GM12878 (cell line): Measurements from ENCODE around the gene IRGC. TPM values are rescaled to one million over a fixed set of nuclear protein-coding genes. Genes with fewer than 3 reads are reported as not detected.

Experiments used
- ATAC-seq: fragments of 200-7000 bp; cut with Tn5 transposase; 3 replicates; pipeline ENCODE4 v1.9.1; 2020; ENCODE audit warnings: mild to moderate bottlenecking, moderate library complexity
- BruUV-seq: library from RNA; stranded (reverse); fragments of 400-500 nt; replicated peaks from 2 replicates; lab custom pipeline; 2021; lab: Mats Ljungman, UMichigan
- CTCF ChIA-PET: fragments of 300-600 bp; sonication (Branson Sonifier 250); formaldehyde crosslinking; extraction: SDS; loops from one replicate; lab custom pipeline; 2021; ENCODE audit warnings: inconsistent platforms; lab: Yijun Ruan, JAX
- POLR2A ChIA-PET: fragments of 350-600 bp; formaldehyde crosslinking; extraction: SDS; loops from one replicate; lab custom pipeline; 2021; ENCODE audit warnings: inconsistent platforms; lab: Charles Lee
- RAD21 ChIA-PET: fragments of 300-600 bp; sonication (Branson Sonifier 250); formaldehyde crosslinking; loops from one replicate; lab custom pipeline; 2023; ENCODE audit warnings: antibody characterized with exemption; ENCODE audit not compliant: unreplicated experiment; lab: Charles Lee
- SMC1A ChIA-PET: fragments of 300-600 bp; sonication (Branson Sonifier 250); formaldehyde crosslinking; loops from one replicate; lab custom pipeline; 2023; ENCODE audit not compliant: unreplicated experiment, uncharacterized antibody; lab: Charles Lee
- DNase-seq: peaks from one replicate; pipeline ENCODE4 v3.0.0-alpha.2; 2011; ENCODE audit warnings: low read depth, low spot score
- FAIRE-seq: peaks from 3 replicates; lab custom pipeline; 2011; peaks lifted over from hg19 to GRCh38; lab: Jason Lieb, UNC
- H2AFZ ChIP-seq: 2 replicates; pipeline ENCODE4 v1.6.0; 2011; ENCODE audit warnings: low read depth, low read length, control low read depth; ENCODE audit not compliant: control insufficient read depth
- H3K27ac ChIP-seq: 2 replicates; pipeline ENCODE4 v1.5.1; 2011; ENCODE audit warnings: control low read depth; ENCODE audit not compliant: control insufficient read depth, insufficient read depth
- H3K27me3 ChIP-seq, 2 experiments: replicated peaks in 1 of 2; 2 replicates each; pipeline versions ENCODE4 v1.6.0 to v1.6.1; 2011; ENCODE audit warnings: low read length in 1 of 2; ENCODE audit not compliant: control insufficient read depth in 2 of 2, insufficient read depth in 2 of 2
- H3K36me3 ChIP-seq, 2 experiments: 2 replicates each; pipeline ENCODE4 v1.5.1; 2011; ENCODE audit warnings: low read length in 1 of 2; ENCODE audit not compliant: control insufficient read depth in 2 of 2, insufficient read depth in 2 of 2
- H3K4me1 ChIP-seq: 2 replicates; pipeline ENCODE4 v1.6.1; 2011; ENCODE audit warnings: mild to moderate bottlenecking, low read length, moderate library complexity, mixed read lengths; ENCODE audit not compliant: control insufficient read depth, insufficient read depth
- H3K4me2 ChIP-seq: 2 replicates; pipeline ENCODE4 v1.6.0; 2011; ENCODE audit warnings: control low read depth; ENCODE audit not compliant: control insufficient read depth, insufficient read depth
- H3K4me3 ChIP-seq: fragments of 200-600 bp; sonication (generic); 2 replicates; pipeline ENCODE4 v1.5.1; 2016
- H3K79me2 ChIP-seq: 2 replicates; pipeline ENCODE4 v1.6.0; 2011; ENCODE audit warnings: low read length; ENCODE audit not compliant: control insufficient read depth, insufficient read depth
- H3K9ac ChIP-seq: 2 replicates; pipeline ENCODE4 v1.8.0; 2011; ENCODE audit warnings: low read length, control low read depth, mixed read lengths; ENCODE audit not compliant: control insufficient read depth, insufficient read depth
- H3K9me3 ChIP-seq: replicated peaks from 3 replicates; pipeline ENCODE4 v1.5.1; 2011; ENCODE audit warnings: mild to moderate bottlenecking, low read length; ENCODE audit not compliant: control insufficient read depth, insufficient read depth
- H4K20me1 ChIP-seq: 2 replicates; pipeline ENCODE4 v1.6.0; 2011; ENCODE audit not compliant: control insufficient read depth, insufficient read depth
- ATF7 ChIP-seq: fragments of 450-650 bp; IDR thresholded peaks from 2 replicates; pipeline ENCODE4 v1.6.1; 2016; ENCODE audit warnings: low read depth, mild to moderate bottlenecking
- BACH1 ChIP-seq: fragments of 450-650 bp; IDR thresholded peaks from 2 replicates; pipeline ENCODE4 v1.6.1; 2017; ENCODE audit warnings: mild to moderate bottlenecking, borderline replicate concordance
- CHD4 ChIP-seq: fragments of 200-600 bp; sonication (generic); IDR thresholded peaks from 2 replicates; pipeline ENCODE4 v1.6.1; 2016; ENCODE audit warnings: mild to moderate bottlenecking
- EED ChIP-seq: sonication (generic); IDR thresholded peaks from 2 replicates; pipeline ENCODE4 v1.6.1; 2016; ENCODE audit warnings: antibody characterized with exemption, low read depth
- EP300 ChIP-seq, 2 experiments: fragments of 150-350 bp in 1 of 2; IDR thresholded peaks; 2 replicates each; pipeline ENCODE4 v1.6.1; 2011 to 2012; ENCODE audit warnings: low read depth in 2 of 2, low read length in 2 of 2, borderline replicate concordance in 1 of 2, improper control_type of control experiment in 1 of 2, inconsistent platforms in 1 of 2; ENCODE audit not compliant: control insufficient read depth in 1 of 2
- IKZF2 ChIP-seq, 2 experiments: fragments of 450-650 bp; IDR thresholded peaks; 2 replicates each; pipeline ENCODE4 v1.6.1; 2017; ENCODE audit warnings: mild to moderate bottlenecking in 2 of 2, moderate library complexity in 2 of 2
- JUNB ChIP-seq: IDR thresholded peaks from 2 replicates; pipeline ENCODE4 v1.6.1; 2016; ENCODE audit warnings: antibody characterized with exemption, mild to moderate bottlenecking
- KAT2A ChIP-seq: conservative IDR thresholded peaks from 2 replicates; pipeline ENCODE4 v1.6.1; 2011; ENCODE audit warnings: low read depth, low read length; ENCODE audit not compliant: control insufficient read depth
- MEF2A ChIP-seq: IDR thresholded peaks from 2 replicates; pipeline ENCODE4 v1.6.1; 2011; ENCODE audit warnings: low read depth, mild to moderate bottlenecking, low read length, moderate library complexity; ENCODE audit not compliant: insufficient read depth
- MTA2 ChIP-seq: fragments of 450-650 bp; IDR thresholded peaks from 2 replicates; pipeline ENCODE4 v1.6.1; 2016; ENCODE audit warnings: low read depth, mild to moderate bottlenecking, moderate library complexity
- MYB ChIP-seq: fragments of 150-350 bp; IDR thresholded peaks from 2 replicates; pipeline ENCODE4 v1.6.1; 2014; ENCODE audit warnings: mild to moderate bottlenecking, low read depth, low read length, borderline replicate concordance
- NFIC ChIP-seq: IDR thresholded peaks from 2 replicates; pipeline ENCODE4 v1.6.1; 2012; ENCODE audit warnings: low read depth, mild to moderate bottlenecking, inconsistent platforms, low read length, moderate library complexity
- POU2F2 ChIP-seq: IDR thresholded peaks from 3 replicates; pipeline ENCODE4 v1.6.1; 2011; ENCODE audit warnings: low read depth, mild to moderate bottlenecking, low read length, borderline replicate concordance
- RUNX3 ChIP-seq: IDR thresholded peaks from 2 replicates; pipeline ENCODE4 v1.6.1; 2012; ENCODE audit warnings: low read length, inconsistent platforms
- SMARCA5 ChIP-seq: fragments of 450-650 bp; IDR thresholded peaks from 2 replicates; pipeline ENCODE4 v1.6.1; 2017; ENCODE audit warnings: mild to moderate bottlenecking
- SP1 ChIP-seq: IDR thresholded peaks from one replicate; pipeline ENCODE4 v1.6.1; 2011; ENCODE audit warnings: low read depth, low read length
- SPI1 ChIP-seq: IDR thresholded peaks from 2 replicates; pipeline ENCODE4 v1.6.1; 2011; ENCODE audit warnings: low read depth, mild to moderate bottlenecking, low read length, moderate library complexity, borderline replicate concordance; ENCODE audit not compliant: insufficient read depth
- SRF ChIP-seq, 2 experiments: IDR thresholded peaks; 2 replicates each; pipeline ENCODE4 v1.6.1; 2011; ENCODE audit warnings: low read depth in 2 of 2, low read length in 2 of 2, mild to moderate bottlenecking in 1 of 2, moderate library complexity in 1 of 2
- STAT1 ChIP-seq: fragments of 450-650 bp; conservative IDR thresholded peaks from 2 replicates; pipeline ENCODE4 v1.6.1; 2014; ENCODE audit warnings: antibody characterized with exemption, mild to moderate bottlenecking
- STAT3 ChIP-seq: IDR thresholded peaks from 2 replicates; pipeline ENCODE4 v1.6.1; 2011; ENCODE audit warnings: low read depth, low read length, improper control_type of control experiment
- TARDBP ChIP-seq: IDR thresholded peaks from 2 replicates; pipeline ENCODE4 v1.6.1; 2016; ENCODE audit warnings: borderline replicate concordance
- TCF12 ChIP-seq: IDR thresholded peaks from 2 replicates; pipeline ENCODE4 v1.6.1; 2011; ENCODE audit warnings: low read depth, mild to moderate bottlenecking, low read length
- ZBED1 ChIP-seq: IDR thresholded peaks from 2 replicates; pipeline ENCODE4 v1.6.1; 2016; ENCODE audit warnings: borderline replicate concordance
- ZNF384 ChIP-seq: IDR thresholded peaks from 2 replicates; pipeline ENCODE4 v1.6.1; 2012; ENCODE audit warnings: low read depth, mild to moderate bottlenecking, low read length, improper control_type of control experiment, borderline replicate concordance
- WGBS: methylation state at CpG from one replicate; pipeline ENCODE4 v1.1.6; 2016; ENCODE audit warnings: low lambda C conversion rate; ENCODE audit not compliant: insufficient replicate concordance, insufficient coverage; ENCODE audit errors: missing lambda C conversion rate; 5-methylcytosine and 5-hydroxymethylcytosine counted together
- in situ Hi-C: fragments of 300-500 bp; cut with MboI; formaldehyde crosslinking; loops from 9 replicates; pipeline ENCODE4 v1.14.3; 2018; ENCODE audit warnings: mixed read lengths
- intact Hi-C: fragments of 100-400 bp; cut with micrococcal nuclease; formaldehyde crosslinking; loops from one replicate; pipeline ENCODE4 v1.14.2; 2022; ENCODE audit not compliant: unreplicated experiment
- polyA plus RNA-seq, 11 experiments: library from polyadenylated mRNA; depleted of rRNA in 4 of 11; unstranded in 6 of 11; stranded (reverse) in 5 of 11; fragments of >200 nt; fragmentation: Nextera tagmentation in 4 of 11; fragmentation: Illumina TruSeq in 1 of 11; extraction: Ambion mirVana in 4 of 11; extraction: Trizol in 1 of 11; gene quantifications; 1 replicate in 1 of 11; 2 replicates in 10 of 11; pipeline versions ENCODE4 v1.2.1 to v1.2.3, GENCODE V29; 2011 to 2016; ENCODE audit warnings: inconsistent platforms in 2 of 11, missing spikeins in 2 of 11, low read depth in 1 of 11
- total RNA-seq, 4 experiments: library from RNA; depleted of rRNA in 3 of 4; stranded (reverse); fragments of >200 nt in 3 of 4; fragmentation: Illumina TruSeq in 1 of 4; extraction: Trizol in 1 of 4; gene quantifications; 2 replicates each; pipeline versions ENCODE4 v1.2.1 to v1.2.3, GENCODE V29; 2013 to 2021
- TF ChIP-seq, protein P1 (sequence below): IDR thresholded peaks from 2 replicates; pipeline ENCODE4 v1.6.1; 2011; ENCODE audit warnings: borderline replicate concordance, low read depth, mild to moderate bottlenecking, moderate library complexity, low read length; ENCODE audit not compliant: insufficient read depth, poor library complexity, severe bottlenecking

Gene IRGC
- total and polyA plus RNA-seq, 10 of the 15 experiments (the other 5 are each of a cell fraction or from before 2014, with no cell fraction given), result 0.04 TPM; not detected in 9

DNA sequence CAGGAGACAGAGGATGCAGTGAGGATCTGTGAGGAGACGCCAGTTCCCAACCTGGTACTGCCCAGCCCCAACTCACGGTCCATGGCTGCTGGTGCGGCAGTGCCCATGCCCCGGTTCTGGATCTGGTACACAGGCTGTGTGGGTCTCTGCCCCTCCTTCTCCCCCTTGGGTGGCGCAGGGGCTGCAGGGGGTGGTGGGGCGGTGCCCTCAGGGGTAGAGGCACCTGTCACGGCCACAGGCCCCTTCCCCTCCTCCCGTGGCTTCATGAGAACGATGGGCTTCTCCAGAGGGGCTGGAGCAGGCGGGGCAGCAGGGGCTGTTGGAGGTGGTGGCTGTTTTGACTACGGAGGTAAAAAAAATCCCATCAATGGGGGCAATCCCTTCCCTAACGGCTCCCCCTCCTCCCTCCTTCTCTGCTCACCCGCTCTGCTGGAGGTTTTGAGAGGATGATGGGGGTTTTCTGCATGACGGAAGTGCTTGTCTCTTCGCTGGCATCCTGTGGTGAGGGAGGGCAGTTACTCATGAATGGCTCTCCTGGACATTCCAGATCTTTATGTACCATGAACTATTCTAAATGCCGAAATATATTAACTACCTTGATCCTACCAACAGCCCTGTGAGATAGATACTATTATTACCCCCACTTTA is 31.8 kb downstream of the IRGC start:
- peaks cover 17 to 42% of the 10 kb centered on the region in 2 experiments; a peak in 3 of 4 replicates for H3K36me3 ChIP-seq
- peaks cover 49% of the 10 kb centered on the region for H3K4me1 ChIP-seq
- no peaks in the 10 kb centered on the region for H3K9me3 ChIP-seq
- H3K4me2 ChIP-seq, result peak overlapping the region; percentile 82
- ATAC-seq, result peak; percentile 71
- no peaks in the 10 kb centered on the region for H4K20me1 ChIP-seq
- ChIA-PET RAD21 (interaction anchor here (0.7 to 8.2 kb wide), 8 partner anchors 12 to 80 kb away, joined by 3 to 118 read pairs (median 24); partner anchors contain the start of gene KCNN4), CTCF (interaction anchor here (1.0 to 8.1 kb wide), 9 partner anchors 17 to 153 kb away, joined by 3 to 144 read pairs (median 16); partner anchors contain the start of genes KCNN4 and PLAUR), SMC1A (interaction anchor here (0.7 to 10.1 kb wide), 10 partner anchors 8 to 61 kb away, joined by 3 to 186 read pairs (median 19); partner anchors contain the start of gene KCNN4), POLR2A (interaction anchor here (1.2 to 13.5 kb wide), 4 partner anchors 9 to 79 kb away, joined by 5 to 307 read pairs (median 44); partner anchors contain the start of gene KCNN4)
- peak overlapping the region; percentile 35; the same call in 1 of the 2 replicates for H3K4me3 ChIP-seq
- peak overlapping the region; percentile 87 for H3K27ac ChIP-seq
- FAIRE-seq, result no peak
- BruUV-seq, result no TSS peak
- no peak overlapping the region for H2AFZ ChIP-seq
- H3K9ac ChIP-seq, result peak overlapping the region; percentile 49
- DNase-seq, result peak; percentile 43
- in situ Hi-C loops, result loop anchor here (5.0 kb wide), 1 partner anchor 40 kb away; no protein-coding TSS in a partner anchor
- intact Hi-C loops, result loop anchor here (2.0 to 5.0 kb wide), 2 partner anchors 17 to 80 kb away; no protein-coding TSS in a partner anchor
- peaks cover 23% of the 10 kb centered on the region for H3K79me2 ChIP-seq
- 14% methylated on average over 16 of the region's 16 CpGs for WGBS
- no peaks in the 10 kb centered on the region for H3K27me3 ChIP-seq
- no peak for TF ChIP-seq MTA2
- no peak for TF ChIP-seq TCF12
- no peak for TF ChIP-seq KAT2A
- TF ChIP-seq ZBED1, result peak; percentile 59; the same call in 1 of the 2 replicates
- peak; percentile 30 to 59; a peak in 2 of 4 replicates for TF ChIP-seq IKZF2 (IDR thresholded peaks at IDR 0.05)
- TF ChIP-seq EED, result peak; percentile 76
- TF ChIP-seq NFIC, result peak; percentile 28; the same call in 1 of the 2 replicates
- peak; percentile 76 for TF ChIP-seq RUNX3
- TF ChIP-seq SRF (IDR thresholded peaks at IDR 0.05; ENCODE audit: low read depth in 2 of 2, low read length in 2 of 2), result 0 out of 4 replicates have a peak, but pooled peaks of 1 of the 2 experiments have one; percentile 19
- TF ChIP-seq STAT1, result no peak
- 0 out of 2 replicates have a peak, but pooled peaks have one; percentile 51 for TF ChIP-seq MYB
- TF ChIP-seq JUNB, result 0 out of 2 replicates have a peak, but pooled peaks have one; percentile 11
- no peak for TF ChIP-seq STAT3
- TF ChIP-seq SPI1, result no peak
- no peak for TF ChIP-seq CHD4
- no peak for TF ChIP-seq MEF2A
- no peak for TF ChIP-seq POU2F2
- peak; percentile 53; the same call in 1 of the 2 replicates for TF ChIP-seq ZNF384
- no peak for TF ChIP-seq SMARCA5
- no peak for TF ChIP-seq SP1
- TF ChIP-seq TARDBP, result no peak
- TF ChIP-seq BACH1, result no peak
- TF ChIP-seq, protein P1, sequence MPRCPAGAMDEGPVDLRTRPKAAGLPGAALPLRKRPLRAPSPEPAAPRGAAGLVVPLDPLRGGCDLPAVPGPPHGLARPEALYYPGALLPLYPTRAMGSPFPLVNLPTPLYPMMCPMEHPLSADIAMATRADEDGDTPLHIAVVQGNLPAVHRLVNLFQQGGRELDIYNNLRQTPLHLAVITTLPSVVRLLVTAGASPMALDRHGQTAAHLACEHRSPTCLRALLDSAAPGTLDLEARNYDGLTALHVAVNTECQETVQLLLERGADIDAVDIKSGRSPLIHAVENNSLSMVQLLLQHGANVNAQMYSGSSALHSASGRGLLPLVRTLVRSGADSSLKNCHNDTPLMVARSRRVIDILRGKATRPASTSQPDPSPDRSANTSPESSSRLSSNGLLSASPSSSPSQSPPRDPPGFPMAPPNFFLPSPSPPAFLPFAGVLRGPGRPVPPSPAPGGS, result peak; percentile 58
- peak; percentile 47 to 59; a peak in 2 of 4 replicates for TF ChIP-seq EP300 (IDR thresholded peaks at IDR 0.05; ENCODE audit: borderline replicate concordance in 1 of 2, control insufficient read depth in 1 of 2, low read depth in 2 of 2, low read length in 2 of 2)
- TF ChIP-seq ATF7, result peak; percentile 54; the same call in 1 of the 2 replicates
